Activated naive CD4-positive, alpha-beta T cell treated with anti-CD3 and anti-CD28 coated beads, Interleukin-2, amount 50 U/mL, for 24 hours (primary cell): ENCODE results near the gene CBX4.

Source experiments
- H3K27ac Mint-ChIP-seq: one replicate; pipeline ENCODE4 v1.8.0; 2021; ENCODE audit warnings: mild to moderate bottlenecking, mixed read lengths
- H3K27me3 Mint-ChIP-seq: one replicate; pipeline ENCODE4 v1.8.0; 2021; ENCODE audit warnings: mixed read lengths
- H3K36me3 Mint-ChIP-seq: one replicate; pipeline ENCODE4 v1.8.0; 2021; ENCODE audit warnings: mixed read lengths
- H3K4me1 Mint-ChIP-seq: one replicate; pipeline ENCODE4 v1.8.0; 2021; ENCODE audit warnings: mixed read lengths
- H3K4me3 Mint-ChIP-seq: one replicate; pipeline ENCODE4 v1.8.0; 2021; ENCODE audit warnings: mild to moderate bottlenecking, mixed read lengths
- H3K9me3 Mint-ChIP-seq: one replicate; pipeline ENCODE4 v1.8.0; 2021; ENCODE audit warnings: mixed read lengths

The CBX4 gene

DNA sequence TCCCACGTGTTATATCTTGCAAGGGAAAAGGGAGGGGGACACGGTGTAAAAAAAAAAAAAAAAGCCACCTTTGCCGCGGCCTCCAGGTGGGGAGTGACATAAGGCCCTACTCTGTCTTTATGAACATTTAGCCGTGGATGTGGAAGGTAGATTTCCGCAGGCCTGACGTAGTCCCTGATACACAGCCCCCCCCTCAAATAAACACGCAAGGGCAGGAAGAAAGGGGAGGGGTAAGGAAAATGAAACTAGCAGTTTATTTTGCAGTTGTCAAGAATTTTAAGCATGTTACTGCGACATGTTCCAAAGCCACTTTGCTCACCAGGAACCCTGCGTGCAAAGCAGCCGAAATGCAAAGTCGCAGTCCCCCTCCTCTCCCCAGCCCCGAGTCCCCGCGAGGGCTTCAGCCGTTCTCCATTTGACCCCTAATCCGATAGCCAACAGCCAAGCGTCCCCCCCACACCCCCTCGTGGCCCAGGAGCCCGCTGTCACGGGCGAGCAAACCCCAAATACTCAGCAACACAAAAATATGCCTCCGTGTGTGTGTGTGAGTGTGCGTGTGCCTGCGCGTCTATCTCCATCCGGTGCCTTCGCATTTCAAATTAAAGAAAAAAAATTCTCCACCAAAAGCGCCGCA is 1.2 kb downstream of the CBX4 start:
- peaks cover 10% of the 10 kb centered on the region for H3K27me3 Mint-ChIP-seq
- no peaks in the 10 kb centered on the region for H3K9me3 Mint-ChIP-seq
- peaks cover 5% of the 10 kb centered on the region for H3K36me3 Mint-ChIP-seq
- H3K27ac Mint-ChIP-seq, result peak overlapping the region; percentile 93
- H3K4me3 Mint-ChIP-seq, result peak overlapping the region; percentile 94
- peaks cover 45% of the 10 kb centered on the region for H3K4me1 Mint-ChIP-seq

DNA sequence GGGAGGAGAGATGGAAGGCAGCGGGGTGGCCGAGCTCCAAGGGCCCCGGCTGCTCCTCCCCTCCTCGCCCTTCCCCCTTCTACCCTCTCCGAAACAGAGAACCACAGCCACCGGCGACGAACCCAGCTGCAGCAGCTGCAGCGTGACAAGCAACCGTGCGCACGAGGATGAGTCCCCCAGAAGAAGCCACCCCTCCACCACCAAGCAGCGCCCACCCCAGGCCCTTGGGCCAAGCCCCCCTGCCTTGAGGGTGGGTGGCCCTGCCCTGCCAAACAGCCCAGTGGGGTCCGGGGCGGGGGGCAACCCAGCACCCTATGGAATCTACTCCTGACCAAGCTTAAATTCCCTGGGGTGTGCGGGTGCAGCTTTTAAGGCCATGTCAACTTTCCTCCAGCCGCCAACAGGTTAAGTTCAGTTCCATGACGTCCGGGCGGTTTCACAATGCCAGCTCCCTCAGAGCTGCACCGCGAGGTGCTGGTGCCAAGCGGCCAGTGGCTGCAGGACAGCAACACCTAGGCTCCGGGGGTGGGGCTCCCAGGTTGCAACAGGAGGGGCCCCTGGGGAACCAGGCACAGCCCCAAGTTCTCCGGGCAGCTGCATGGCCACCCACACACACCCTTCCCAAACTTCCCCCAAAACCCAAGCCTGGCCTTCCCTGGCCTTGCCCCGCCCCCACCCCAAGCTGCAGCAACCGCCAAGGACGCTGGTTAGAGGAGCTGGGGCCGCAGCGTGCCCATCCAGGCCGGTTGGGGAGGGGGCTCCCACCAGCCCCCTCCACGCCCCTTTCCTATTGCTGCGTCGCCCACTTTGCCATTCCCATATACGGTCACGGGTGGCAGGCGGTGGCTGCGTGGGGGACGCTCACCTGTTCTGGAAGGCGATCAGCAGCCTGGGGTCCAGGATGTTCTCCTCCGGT is 2.0 kb downstream of the CBX4 start:
- Mint-ChIP-seq H3K27ac (peak overlapping the region; percentile 74), H3K4me3 (peak overlapping the region; percentile 94), H3K36me3 (peaks cover 6% of the 10 kb centered on the region), H3K4me1 (peaks cover 39% of the 10 kb centered on the region), H3K9me3 (no peaks in the 10 kb centered on the region), H3K27me3 (peaks cover 6% of the 10 kb centered on the region)

DNA sequence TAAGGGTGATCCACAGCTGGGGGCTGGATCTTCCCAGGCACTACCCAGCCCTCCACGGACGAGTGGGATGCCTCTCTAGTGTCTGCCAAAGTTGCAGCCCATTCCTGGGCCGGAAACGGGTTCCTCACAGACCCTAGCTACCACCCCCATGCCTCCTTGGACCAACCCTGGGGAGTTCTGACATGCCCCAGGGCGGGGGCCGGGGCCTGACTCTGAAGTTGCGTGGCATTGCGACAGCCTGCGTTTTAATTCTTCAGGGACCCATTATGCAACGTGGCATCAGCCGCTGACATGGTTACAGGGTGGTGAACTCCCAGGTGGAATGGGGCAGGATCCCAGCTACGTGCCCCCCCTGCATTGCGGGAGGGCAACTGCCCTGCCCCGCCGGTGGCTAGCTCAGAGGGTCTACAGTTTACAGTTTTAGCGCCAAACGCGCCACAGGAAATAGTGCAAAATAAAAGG is 2.7 kb downstream of the CBX4 start:
- Mint-ChIP-seq H3K9me3 (no peaks in the 10 kb centered on the region), H3K4me1 (peaks cover 35% of the 10 kb centered on the region), H3K27me3 (peaks cover 4% of the 10 kb centered on the region), H3K36me3 (peaks cover 6% of the 10 kb centered on the region), H3K27ac (peak overlapping the region; percentile 74), H3K4me3 (peak overlapping the region; percentile 52)

GRCh38 chr17:79835953-79836509 is 3.2 kb downstream of the CBX4 start:
- Mint-ChIP-seq H3K27me3 (peaks cover 4% of the 10 kb centered on the region), H3K27ac (no peak overlapping the region), H3K4me3 (no peak overlapping the region), H3K4me1 (peaks cover 38% of the 10 kb centered on the region), H3K9me3 (no peaks in the 10 kb centered on the region), H3K36me3 (peaks cover 6% of the 10 kb centered on the region)

GRCh38 chr17:79835470-79835899 is 3.8 kb downstream of the CBX4 start:
- Mint-ChIP-seq H3K36me3 (peaks cover 6% of the 10 kb centered on the region), H3K9me3 (no peaks in the 10 kb centered on the region), H3K27ac (no peak overlapping the region), H3K4me1 (peaks cover 34% of the 10 kb centered on the region), H3K4me3 (no peak overlapping the region), H3K27me3 (peaks cover 2% of the 10 kb centered on the region)

DNA sequence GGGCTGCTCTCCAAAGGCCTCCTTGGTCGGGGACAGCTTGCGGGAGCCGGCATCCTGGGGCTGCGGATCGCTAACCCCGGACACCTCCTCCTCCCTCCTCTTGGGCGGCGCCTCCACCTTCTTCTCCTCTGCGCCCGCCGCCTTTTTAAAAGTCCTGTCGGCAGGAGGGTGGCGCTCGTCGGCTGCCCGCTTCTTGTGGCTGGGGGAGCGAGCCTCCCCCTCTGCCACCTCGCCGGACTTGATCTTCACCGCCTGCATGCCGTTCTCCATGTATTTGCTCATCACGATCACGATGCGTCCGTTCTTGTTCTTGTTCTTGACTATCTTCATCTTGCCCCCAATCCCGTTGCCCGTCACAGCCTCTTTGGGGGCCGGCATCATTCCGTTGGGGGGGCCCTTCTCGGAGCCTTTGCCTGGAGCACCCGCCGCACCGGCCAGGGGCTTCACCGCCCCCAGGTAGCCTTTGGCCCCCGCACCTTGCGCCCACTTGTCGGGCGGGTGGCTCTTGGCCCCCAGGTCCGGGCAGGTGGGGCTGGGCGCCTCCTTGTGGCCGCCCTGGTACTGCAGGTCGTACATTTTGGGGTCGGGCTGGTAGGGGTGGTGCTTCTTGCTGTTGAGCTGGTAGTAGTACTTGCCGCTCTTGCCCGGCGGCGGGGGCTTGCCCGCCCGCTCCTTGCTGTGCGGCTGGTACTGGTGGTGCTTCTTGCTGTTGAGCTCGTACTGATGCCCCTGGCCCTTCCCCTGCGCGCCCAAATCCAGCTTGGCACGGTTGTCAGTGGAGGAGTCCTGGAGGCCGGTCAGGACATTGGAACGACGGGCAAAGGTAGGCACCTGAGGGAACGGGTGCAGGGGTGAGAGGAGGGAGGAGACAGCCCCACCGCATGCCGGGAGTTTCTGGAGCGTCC is 4.4 kb downstream of the CBX4 start:
- no peaks in the 10 kb centered on the region for H3K9me3 Mint-ChIP-seq
- no peak overlapping the region for H3K4me3 Mint-ChIP-seq
- H3K4me1 Mint-ChIP-seq, result peaks cover 28% of the 10 kb centered on the region
- no peak overlapping the region for H3K27ac Mint-ChIP-seq
- peaks cover 6% of the 10 kb centered on the region for H3K36me3 Mint-ChIP-seq
- no peaks in the 10 kb centered on the region for H3K27me3 Mint-ChIP-seq

DNA sequence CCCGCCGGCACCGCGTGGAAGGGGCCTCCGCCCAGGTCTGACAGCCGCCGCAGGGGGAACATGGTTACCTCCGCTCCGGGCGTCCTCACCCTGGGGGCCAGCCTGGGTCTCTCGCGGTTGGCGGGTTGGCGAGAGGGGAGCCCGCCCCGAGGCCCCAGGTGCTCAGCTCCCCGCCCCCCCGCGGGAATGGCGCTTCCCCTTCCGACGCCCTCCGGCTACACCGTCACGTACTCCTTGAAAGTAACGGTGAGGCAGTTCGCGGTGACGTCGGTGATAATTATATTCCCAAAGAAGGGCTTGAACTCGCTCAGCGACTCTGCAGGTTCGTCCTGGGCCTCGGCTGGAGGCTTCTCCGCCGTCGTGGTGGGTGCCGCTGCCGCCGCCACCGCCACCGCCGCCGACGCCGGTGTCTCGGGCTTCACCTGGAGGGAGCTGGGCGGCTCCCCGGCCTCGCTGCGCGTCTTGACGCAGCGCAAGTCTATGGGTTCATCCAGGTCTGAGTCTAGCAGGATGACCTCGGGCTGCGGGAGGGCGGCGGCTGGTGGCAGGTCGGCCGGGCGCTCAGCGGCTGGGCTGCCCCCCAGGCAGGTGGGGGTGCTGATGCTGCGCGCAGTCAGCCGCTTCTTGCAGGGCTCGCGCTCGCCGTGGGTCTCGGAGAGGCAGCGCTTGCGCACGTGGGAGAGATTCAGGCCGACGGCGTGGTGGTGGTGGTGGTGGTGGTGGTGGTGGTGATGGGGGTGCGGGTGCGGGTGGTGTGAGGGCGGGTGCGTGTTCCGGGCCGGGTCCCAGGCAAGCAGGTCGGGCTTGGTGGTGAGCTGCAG is 5.3 kb downstream of the CBX4 start:
- Mint-ChIP-seq H3K9me3 (no peaks in the 10 kb centered on the region), H3K27me3 (no peaks in the 10 kb centered on the region), H3K4me1 (peaks cover 31% of the 10 kb centered on the region), H3K27ac (no peak overlapping the region), H3K4me3 (no peak overlapping the region), H3K36me3 (peaks cover 6% of the 10 kb centered on the region)

DNA sequence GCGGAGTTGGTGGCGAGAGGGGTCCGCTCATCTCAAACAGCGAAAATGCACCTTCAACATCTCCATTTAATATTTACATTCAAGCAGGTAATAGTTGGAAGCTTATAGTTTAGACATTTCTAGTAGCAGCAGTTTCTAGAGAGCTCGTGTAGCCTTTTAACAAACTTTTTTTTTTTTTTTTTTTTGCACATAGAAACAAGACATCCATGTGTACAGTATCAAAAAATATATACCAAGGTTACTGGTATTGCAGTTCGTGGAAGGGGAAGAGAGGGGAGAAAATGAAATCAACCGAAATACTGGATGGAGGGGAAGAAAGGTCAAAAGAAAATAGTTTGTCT is 6.2 kb downstream of the CBX4 start:
- Mint-ChIP-seq H3K4me1 (peaks cover 30% of the 10 kb centered on the region), H3K36me3 (peaks cover 6% of the 10 kb centered on the region), H3K27ac (no peak overlapping the region), H3K4me3 (peak overlapping the region; percentile 54), H3K9me3 (no peaks in the 10 kb centered on the region), H3K27me3 (no peaks in the 10 kb centered on the region)

DNA sequence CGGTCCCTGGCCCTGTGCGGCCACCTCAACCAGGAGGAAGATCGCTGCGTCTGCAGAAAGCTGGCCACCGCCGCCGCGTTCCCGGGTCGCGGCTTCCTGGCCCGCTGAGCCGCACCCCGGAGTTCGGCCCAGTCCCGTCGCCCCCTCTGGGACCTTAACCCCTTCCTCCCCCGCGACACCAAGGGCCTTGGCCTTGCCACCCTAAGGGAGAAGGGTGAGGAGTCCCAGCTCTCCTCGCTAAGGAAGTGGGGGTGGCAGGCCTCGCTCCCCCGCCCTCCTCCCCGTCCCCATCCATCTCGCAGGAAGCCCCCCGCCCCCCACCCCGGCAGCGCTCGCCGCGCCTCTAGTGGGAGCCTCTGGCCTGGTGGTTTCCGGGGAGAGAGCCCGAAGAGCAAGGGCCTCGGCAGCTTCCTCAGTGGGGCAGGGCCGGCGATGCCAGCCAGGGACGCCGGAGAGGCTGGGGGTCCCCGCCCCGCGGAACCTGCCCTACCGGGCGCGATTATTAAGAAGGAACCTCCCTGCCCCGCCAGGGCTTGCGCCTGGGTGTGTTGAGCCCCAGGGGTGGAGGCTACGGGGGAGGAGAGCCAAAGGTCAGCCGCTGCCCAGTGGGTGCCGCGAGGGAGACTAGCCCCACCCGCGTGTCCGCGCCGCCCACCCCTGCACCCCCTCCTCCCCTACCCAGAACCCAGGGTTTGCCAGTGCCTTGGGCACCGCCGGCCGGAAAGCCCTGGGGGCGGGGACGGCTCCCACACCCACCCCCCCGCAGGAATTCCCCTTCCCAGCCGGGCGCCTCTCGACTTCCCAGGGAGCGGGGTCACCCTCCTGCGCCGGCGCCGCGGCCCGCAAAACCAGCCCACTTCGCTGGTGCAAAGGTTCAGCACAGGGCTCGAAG is 6.8 kb downstream of the CBX4 start:
- peaks cover 6% of the 10 kb centered on the region for H3K36me3 Mint-ChIP-seq
- peak overlapping the region; percentile 54 for H3K4me3 Mint-ChIP-seq
- H3K27ac Mint-ChIP-seq, result no peak overlapping the region
- no peaks in the 10 kb centered on the region for H3K9me3 Mint-ChIP-seq
- H3K27me3 Mint-ChIP-seq, result no peaks in the 10 kb centered on the region
- H3K4me1 Mint-ChIP-seq, result peaks cover 25% of the 10 kb centered on the region

GRCh38 chr17:79831265-79832217 is 7.7 kb downstream of the CBX4 start:
- H3K36me3 Mint-ChIP-seq, result peaks cover 6% of the 10 kb centered on the region
- no peaks in the 10 kb centered on the region for H3K27me3 Mint-ChIP-seq
- no peak overlapping the region for H3K4me3 Mint-ChIP-seq
- H3K4me1 Mint-ChIP-seq, result peaks cover 21% of the 10 kb centered on the region
- H3K9me3 Mint-ChIP-seq, result no peaks in the 10 kb centered on the region
- no peak overlapping the region for H3K27ac Mint-ChIP-seq

DNA sequence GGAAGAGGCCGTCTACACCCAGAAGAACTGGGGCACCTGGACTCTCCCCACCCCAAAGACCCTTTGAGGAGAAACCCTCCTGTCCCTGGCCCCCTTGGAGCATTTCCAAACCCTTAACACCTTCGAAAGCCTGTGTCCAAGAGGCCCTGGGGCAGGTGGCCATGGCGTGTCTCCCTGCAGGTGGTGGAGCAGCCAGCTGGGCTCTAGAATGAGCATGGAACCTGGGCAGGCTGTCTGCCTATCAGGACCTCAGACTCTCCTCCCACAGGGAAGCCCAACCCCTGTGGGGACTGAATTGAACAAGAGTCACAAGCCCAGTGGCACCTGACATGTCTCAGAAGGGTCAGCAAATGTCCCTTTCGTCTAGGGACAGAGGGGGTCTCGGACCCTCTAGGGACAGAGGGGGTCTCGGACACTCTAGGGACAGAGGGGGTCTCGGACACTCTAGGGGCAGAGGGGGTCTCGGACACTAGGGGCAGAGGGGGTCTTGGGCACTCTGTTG is 8.4 kb downstream of the CBX4 start:
- no peak overlapping the region for H3K4me3 Mint-ChIP-seq
- no peaks in the 10 kb centered on the region for H3K9me3 Mint-ChIP-seq
- no peak overlapping the region for H3K27ac Mint-ChIP-seq

GRCh38 chr17:79830303-79830702 is 8.9 kb downstream of the CBX4 start:
- peaks cover 25% of the 10 kb centered on the region for H3K4me1 Mint-ChIP-seq
- H3K27ac Mint-ChIP-seq, result no peak overlapping the region
- no peak overlapping the region for H3K4me3 Mint-ChIP-seq
- H3K36me3 Mint-ChIP-seq, result peaks cover 6% of the 10 kb centered on the region
- H3K9me3 Mint-ChIP-seq, result no peaks in the 10 kb centered on the region
- no peaks in the 10 kb centered on the region for H3K27me3 Mint-ChIP-seq

More for the DNA sequence above, 8.4 kb downstream of the CBX4 start:
- no peaks in the 10 kb centered on the region for H3K27me3 Mint-ChIP-seq
- H3K4me1 Mint-ChIP-seq, result peaks cover 25% of the 10 kb centered on the region
- H3K36me3 Mint-ChIP-seq, result peaks cover 6% of the 10 kb centered on the region

DNA sequence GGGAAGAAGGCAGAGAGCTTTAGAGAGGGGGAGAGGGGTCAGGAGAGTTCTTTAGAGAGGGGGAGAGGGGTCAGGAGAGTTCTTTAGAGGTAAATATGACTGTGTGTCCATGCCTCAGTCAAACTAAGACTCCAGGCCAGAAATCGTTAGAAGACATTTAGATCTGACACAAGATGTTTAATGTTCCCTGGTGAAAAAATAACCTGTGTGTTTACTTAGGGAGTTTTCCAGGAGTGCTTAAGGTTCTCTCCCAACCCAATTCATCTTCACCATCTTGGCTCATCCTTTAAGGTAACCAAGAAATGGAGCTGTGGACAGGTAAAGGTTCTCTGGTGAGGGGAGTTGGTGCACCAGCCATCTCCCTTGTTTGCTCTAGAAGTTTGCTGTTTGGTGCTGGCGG is 9.8 kb downstream of the CBX4 start:
- Mint-ChIP-seq H3K4me3 (no peak overlapping the region), H3K4me1 (peaks cover 25% of the 10 kb centered on the region), H3K27me3 (no peaks in the 10 kb centered on the region), H3K9me3 (no peaks in the 10 kb centered on the region), H3K27ac (no peak overlapping the region), H3K36me3 (peaks cover 3% of the 10 kb centered on the region)
